CMK (cell line): ENCODE measurements around the gene CEP70.
"Not testable (repeated sequence)": the region's sequence is repeated elsewhere in the genome, so short reads cannot be mapped to it uniquely, and the experiment has no call there.

Source experiments
- DNase-seq: peaks from one replicate; pipeline ENCODE4 v3.0.0-alpha.2; 2010; ENCODE audit warnings: low read depth

Gene CEP70

GRCh38 chr3:138468886-138469285 is 125.2 kb downstream of the CEP70 start:
- no peak for DNase-seq

GRCh38 chr3:138468451-138468850 is 125.6 kb downstream of the CEP70 start:
- no peak for DNase-seq

GRCh38 chr3:138467931-138468330 is 126.1 kb downstream of the CEP70 start:
- DNase-seq: no peak

GRCh38 chr3:138465925-138466324 is 128.1 kb downstream of the CEP70 start:
- no peak for DNase-seq

GRCh38 chr3:138465451-138465850 is 128.6 kb downstream of the CEP70 start:
- DNase-seq: no peak

- DNase-seq: no peak
Measured at GRCh38 chr3:138464491-138464860, 129.6 kb downstream of the CEP70 start.

- no peak for DNase-seq
Measured at GRCh38 chr3:138463724-138464490, 130.2 kb downstream of the CEP70 start.

GRCh38 chr3:138461896-138462295 is 132.2 kb downstream of the CEP70 start:
- no peak for DNase-seq

- no peak for DNase-seq
Measured at GRCh38 chr3:138461246-138461645, 132.8 kb downstream of the CEP70 start.

- no peak for DNase-seq
Measured at GRCh38 chr3:138460536-138461205, 133.4 kb downstream of the CEP70 start.

- no peak for DNase-seq
Measured at GRCh38 chr3:138459619-138460535, 134.2 kb downstream of the CEP70 start.

- no peak for DNase-seq
Measured at GRCh38 chr3:138458774-138459499, 135.1 kb downstream of the CEP70 start.

- no peak for DNase-seq
Measured at GRCh38 chr3:138457863-138458735, 136.0 kb downstream of the CEP70 start.

- DNase-seq: no peak
Measured at GRCh38 chr3:138456961-138457862, 136.8 kb downstream of the CEP70 start.

- no peak for DNase-seq
Measured at GRCh38 chr3:138455801-138456716, 138.0 kb downstream of the CEP70 start.

GRCh38 chr3:138453940-138454339 is 140.1 kb downstream of the CEP70 start:
- not testable (repeated sequence) for DNase-seq

- no peak for DNase-seq
Measured at GRCh38 chr3:138452436-138452835, 141.6 kb downstream of the CEP70 start.

- DNase-seq: no peak
Measured at GRCh38 chr3:138451595-138452162, 142.4 kb downstream of the CEP70 start.
